Stomach smooth muscle (tissue), 2 donors: ENCODE results near the gene BTBD6.

Experiments
- H3K27ac ChIP-seq: one replicate; pipeline ENCODE4 v1.7.0; 2013; ENCODE audit warnings: mild to moderate bottlenecking, low read length, inconsistent platforms
- H3K27me3 ChIP-seq, 2 donors: one replicate each; pipeline ENCODE4 v1.7.0; 2013; ENCODE audit warnings: low read length in 2 of 2; ENCODE audit not compliant: insufficient read depth in 2 of 2, control insufficient read depth in 1 of 2
- H3K36me3 ChIP-seq, 2 donors: one replicate each; pipeline ENCODE4 v1.7.0; 2013; ENCODE audit warnings: low read length in 2 of 2; ENCODE audit not compliant: control insufficient read depth in 2 of 2, insufficient read depth in 2 of 2
- H3K4me1 ChIP-seq: one replicate; pipeline ENCODE4 v1.7.0; 2013; ENCODE audit warnings: low read length; ENCODE audit not compliant: control insufficient read depth, insufficient read depth
- H3K4me3 ChIP-seq, 2 donors: one replicate each; pipeline ENCODE4 v1.7.0; 2013; ENCODE audit warnings: low read length in 2 of 2
- H3K9ac ChIP-seq, 2 donors: one replicate each; pipeline ENCODE4 v1.7.0; 2013; ENCODE audit warnings: low read length in 2 of 2, mild to moderate bottlenecking in 1 of 2
- H3K9me3 ChIP-seq, 2 donors: one replicate each; pipeline ENCODE4 v1.7.0; 2013; ENCODE audit warnings: low read length in 2 of 2; ENCODE audit not compliant: control insufficient read depth in 2 of 2
- donor health status: healthy.
- donor health status: Pancreatic carcinoma.

The BTBD6 gene

DNA sequence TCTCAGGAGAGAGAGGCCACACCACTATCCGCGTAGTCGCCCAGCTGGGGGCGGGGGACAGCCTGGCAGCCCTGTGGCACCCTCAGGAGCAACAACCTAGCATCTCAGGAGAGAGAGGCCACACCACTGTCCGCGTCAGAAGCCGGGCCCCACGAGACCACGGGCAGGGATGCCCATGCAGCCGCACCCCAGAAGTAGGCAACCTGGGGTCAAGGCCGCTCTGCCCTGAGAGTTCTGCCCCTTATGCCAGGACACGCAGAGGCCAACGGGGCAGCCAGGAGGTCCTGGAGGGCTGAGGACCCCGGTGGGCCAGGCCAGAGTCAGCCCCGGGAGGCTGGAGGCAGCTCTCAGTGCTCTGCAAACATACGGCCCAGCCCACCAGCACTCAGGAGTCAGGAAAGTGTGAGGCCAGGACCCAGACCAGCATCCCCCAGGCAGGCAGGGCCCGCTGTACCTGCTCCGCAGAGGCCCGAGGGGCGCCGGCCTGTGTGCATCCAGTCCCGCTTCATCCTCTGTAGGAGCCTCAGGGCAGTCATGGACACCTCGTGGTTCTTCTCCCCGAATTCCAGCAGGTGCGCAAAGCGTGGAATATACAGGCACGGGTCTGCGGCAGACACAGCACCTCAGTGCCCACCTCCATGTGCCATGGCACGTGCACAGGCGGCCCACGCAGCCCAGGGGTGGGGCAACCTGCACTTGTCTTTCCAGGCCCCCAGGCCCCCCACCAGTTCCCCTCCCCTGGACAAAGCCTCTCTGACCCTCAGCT lies 7.3 kb upstream of the BTBD6 start:
- Histone ChIP-seq H3K36me3 (peaks cover 0 to 3% of the 10 kb centered on the region in 2 donors), H3K4me3 (no peak overlapping the region), H3K9ac (no peak overlapping the region), H3K4me1 (no peaks in the 10 kb centered on the region), H3K27ac (no peak overlapping the region), H3K9me3 (no peaks in the 10 kb centered on the region), H3K27me3 (no peaks in the 10 kb centered on the region)

DNA sequence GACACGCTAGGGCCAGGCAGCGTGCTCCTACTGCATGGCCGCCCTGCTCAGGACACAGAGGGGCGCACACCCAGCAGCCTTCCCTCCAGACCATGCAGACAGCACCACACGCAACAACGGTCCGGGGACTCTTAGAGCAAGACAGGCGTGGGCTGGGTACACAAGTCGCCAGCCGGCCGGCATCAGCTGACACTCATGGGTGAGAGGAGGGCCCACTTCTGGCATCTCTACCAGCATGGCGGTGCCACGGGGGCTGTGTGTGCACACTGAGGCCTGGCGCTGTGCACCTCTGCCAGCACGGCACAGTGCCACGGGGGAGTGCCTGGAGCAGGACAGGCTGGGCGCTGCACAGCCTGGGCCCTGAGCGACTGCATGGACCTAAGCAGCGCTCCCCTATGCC lies 6.7 kb upstream of the BTBD6 start:
- Histone ChIP-seq H3K27ac (no peak overlapping the region), H3K9me3 (no peaks in the 10 kb centered on the region), H3K4me3 (no peak overlapping the region), H3K4me1 (no peaks in the 10 kb centered on the region), H3K9ac (no peak overlapping the region), H3K27me3 (no peaks in the 10 kb centered on the region), H3K36me3 (peaks cover 0 to 3% of the 10 kb centered on the region in 2 donors)

DNA sequence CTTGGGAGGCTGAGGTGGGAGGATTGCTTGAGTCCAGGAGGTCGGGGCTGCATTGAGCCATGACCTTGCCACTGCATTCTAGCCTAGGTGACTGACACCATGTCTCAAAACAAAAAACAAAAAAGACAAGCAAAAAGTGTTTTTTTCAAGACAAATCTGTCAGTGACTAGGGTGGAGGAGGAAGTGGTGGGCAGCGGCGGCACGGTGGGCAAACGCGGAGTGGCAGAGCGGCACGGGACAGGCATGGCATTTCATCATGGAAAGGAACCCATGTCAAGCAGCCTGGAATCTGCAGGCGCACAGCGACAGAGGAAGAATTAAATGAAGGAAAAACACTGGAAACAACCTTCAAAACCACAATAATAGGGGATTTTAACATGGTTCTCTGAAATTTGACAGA lies 4.0 kb upstream of the BTBD6 start:
- no peaks in the 10 kb centered on the region for H3K9me3 ChIP-seq
- peaks cover 13% of the 10 kb centered on the region for H3K4me1 ChIP-seq
- no peak overlapping the region for H3K9ac ChIP-seq
- H3K27ac ChIP-seq: no peak overlapping the region
- peaks cover 0 to 3% of the 10 kb centered on the region in 2 donors for H3K36me3 ChIP-seq
- H3K27me3 ChIP-seq: no peaks in the 10 kb centered on the region
- H3K4me3 ChIP-seq: no peak overlapping the region

DNA sequence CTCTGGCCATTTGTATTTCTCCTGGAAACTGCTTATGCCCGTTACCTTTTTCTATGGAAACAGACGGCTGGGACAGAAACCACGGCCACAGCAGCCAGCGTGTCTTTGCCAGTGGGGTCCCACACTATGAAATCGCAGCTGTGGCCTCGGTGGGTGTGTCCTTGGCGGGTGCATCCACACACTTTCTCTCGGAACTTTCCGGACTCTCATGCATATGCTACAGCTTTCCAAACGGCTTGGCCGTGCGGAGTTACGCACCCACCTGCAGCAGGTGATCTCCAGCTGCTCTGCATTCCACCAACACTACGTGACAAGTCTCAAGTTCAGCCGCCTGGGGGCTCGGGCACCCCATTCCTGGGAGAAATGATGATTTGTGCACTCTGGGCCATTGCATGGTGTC lies 1.3 kb upstream of the BTBD6 start:
- H3K27ac ChIP-seq: no peak overlapping the region
- no peak overlapping the region for H3K4me3 ChIP-seq
- no peaks in the 10 kb centered on the region for H3K9me3 ChIP-seq
- H3K4me1 ChIP-seq: peaks cover 24% of the 10 kb centered on the region
- H3K9ac ChIP-seq: no peak overlapping the region
- peaks cover 11 to 16% of the 10 kb centered on the region in 2 donors for H3K36me3 ChIP-seq
- H3K27me3 ChIP-seq: no peaks in the 10 kb centered on the region

DNA sequence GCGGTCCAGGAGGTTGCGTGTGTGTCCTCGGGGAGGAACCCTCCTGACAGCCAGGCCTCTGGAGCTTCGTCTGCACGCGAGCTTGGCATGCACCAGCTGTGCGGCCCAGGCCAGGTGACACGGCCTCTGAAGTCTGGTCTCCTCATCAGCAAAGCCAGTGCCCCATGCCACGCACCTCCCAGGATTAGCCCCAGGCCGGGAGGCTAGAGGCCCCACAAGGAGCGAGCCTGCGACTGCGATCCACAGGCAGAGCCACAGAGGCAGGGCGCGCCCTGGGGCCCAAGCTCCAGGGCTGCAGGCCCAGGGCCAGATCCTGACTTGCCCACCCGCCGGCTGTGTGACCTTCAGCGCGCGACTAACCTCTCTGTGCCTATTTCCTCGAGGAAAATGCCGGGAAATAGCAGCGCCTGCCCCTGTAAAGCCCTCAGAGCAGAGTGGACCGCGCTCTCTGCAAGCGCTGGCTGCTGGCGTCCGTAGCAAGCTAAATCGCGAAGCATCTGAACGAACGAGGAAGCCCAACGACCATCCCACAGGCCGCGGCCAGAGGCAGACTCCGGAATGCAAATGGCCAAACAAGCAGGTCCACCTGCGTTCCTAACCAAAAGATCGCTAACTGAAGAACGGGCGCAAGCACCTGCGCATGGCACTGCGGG lies 492 bp upstream of the BTBD6 start:
- Histone ChIP-seq H3K4me3 (peak overlapping the region; percentile 81 to 83), H3K36me3 (peaks cover 14 to 19% of the 10 kb centered on the region in 2 donors), H3K9me3 (no peaks in the 10 kb centered on the region), H3K27ac (peak overlapping the region; percentile 67), H3K4me1 (peaks cover 24% of the 10 kb centered on the region), H3K27me3 (no peaks in the 10 kb centered on the region), H3K9ac (peak overlapping the region; percentile 47 to 55)

DNA sequence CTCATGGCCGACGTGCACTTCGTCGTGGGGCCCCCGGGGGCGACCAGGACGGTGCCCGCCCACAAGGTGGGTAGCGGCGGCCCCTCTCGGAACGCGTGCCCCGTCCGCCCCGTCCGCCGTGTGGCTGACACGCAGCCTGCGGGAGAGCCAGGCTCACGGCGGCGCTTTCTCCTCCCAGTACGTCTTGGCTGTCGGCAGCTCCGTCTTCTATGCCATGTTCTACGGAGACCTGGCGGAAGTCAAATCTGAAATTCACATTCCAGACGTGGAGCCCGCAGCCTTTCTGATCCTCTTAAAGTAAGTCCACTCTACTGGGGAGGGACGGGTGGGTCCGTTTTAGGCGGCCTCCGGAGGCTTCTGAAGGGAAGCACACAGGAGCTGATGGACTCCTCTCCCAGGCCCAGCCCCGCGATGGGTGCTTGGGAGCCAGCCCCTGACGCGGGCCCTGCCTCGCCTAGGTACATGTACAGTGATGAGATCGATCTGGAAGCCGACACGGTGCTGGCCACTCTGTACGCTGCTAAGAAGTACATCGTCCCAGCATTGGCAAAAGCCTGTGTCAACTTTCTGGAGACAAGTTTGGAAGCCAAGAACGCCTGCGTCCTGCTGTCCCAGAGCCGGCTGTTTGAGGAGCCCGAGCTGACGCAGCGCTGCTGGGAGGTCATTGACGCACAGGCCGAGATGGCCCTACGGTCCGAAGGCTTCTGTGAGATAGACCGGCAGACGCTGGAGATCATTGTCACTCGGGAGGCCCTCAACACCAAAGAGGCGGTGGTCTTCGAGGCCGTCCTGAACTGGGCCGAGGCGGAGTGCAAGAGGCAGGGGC lies 1.1 kb downstream of the BTBD6 start:
- Histone ChIP-seq H3K4me1 (peaks cover 24% of the 10 kb centered on the region), H3K36me3 (peaks cover 14 to 26% of the 10 kb centered on the region in 2 donors), H3K9ac (peak overlapping the region in 1 of 2 donors; percentile 33), H3K9me3 (no peaks in the 10 kb centered on the region), H3K4me3 (peak overlapping the region; percentile 51 to 72), H3K27ac (peak overlapping the region; percentile 53), H3K27me3 (no peaks in the 10 kb centered on the region)

DNA sequence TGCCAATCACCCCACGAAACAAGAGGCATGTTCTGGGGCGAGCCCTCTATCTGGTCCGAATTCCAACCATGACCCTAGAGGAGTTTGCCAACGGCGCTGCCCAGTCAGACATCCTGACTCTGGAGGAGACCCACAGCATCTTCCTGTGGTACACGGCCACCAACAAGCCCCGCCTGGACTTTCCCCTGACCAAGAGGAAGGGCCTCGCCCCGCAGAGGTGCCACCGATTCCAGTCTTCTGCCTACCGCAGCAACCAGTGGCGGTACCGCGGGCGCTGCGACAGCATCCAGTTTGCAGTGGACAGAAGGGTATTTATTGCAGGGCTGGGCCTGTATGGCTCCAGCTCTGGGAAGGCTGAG lies 1.7 kb downstream of the BTBD6 start:
- Histone ChIP-seq H3K4me3 (no peak overlapping the region), H3K9ac (no peak overlapping the region), H3K27ac (no peak overlapping the region), H3K27me3 (no peaks in the 10 kb centered on the region), H3K9me3 (no peaks in the 10 kb centered on the region), H3K36me3 (peaks cover 14 to 26% of the 10 kb centered on the region in 2 donors), H3K4me1 (peaks cover 24% of the 10 kb centered on the region)

DNA sequence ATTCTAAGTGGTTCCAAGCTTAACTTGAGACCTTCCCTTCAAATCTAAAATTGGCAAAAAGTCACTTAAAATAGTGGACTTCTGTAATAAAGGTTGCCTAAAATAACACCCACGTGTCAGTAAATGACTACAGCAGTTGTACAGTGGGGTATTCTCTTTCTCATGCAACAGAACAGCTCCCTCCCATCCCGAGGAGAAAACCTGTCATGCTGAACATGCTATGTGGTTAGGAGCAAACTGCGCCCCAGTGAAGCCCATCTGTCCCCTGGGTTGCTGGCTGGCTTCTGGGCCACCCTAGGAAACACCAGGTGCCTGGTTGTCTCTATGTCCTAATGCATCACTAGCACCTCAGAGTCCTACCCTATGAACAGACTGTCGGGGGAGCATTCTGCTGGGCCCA lies 2.7 kb downstream of the BTBD6 start:
- H3K27me3 ChIP-seq: no peaks in the 10 kb centered on the region
- H3K9ac ChIP-seq: no peak overlapping the region
- peaks cover 24% of the 10 kb centered on the region for H3K4me1 ChIP-seq
- H3K27ac ChIP-seq: no peak overlapping the region
- no peak overlapping the region for H3K4me3 ChIP-seq
- peaks cover 14 to 26% of the 10 kb centered on the region in 2 donors for H3K36me3 ChIP-seq
- no peaks in the 10 kb centered on the region for H3K9me3 ChIP-seq

DNA sequence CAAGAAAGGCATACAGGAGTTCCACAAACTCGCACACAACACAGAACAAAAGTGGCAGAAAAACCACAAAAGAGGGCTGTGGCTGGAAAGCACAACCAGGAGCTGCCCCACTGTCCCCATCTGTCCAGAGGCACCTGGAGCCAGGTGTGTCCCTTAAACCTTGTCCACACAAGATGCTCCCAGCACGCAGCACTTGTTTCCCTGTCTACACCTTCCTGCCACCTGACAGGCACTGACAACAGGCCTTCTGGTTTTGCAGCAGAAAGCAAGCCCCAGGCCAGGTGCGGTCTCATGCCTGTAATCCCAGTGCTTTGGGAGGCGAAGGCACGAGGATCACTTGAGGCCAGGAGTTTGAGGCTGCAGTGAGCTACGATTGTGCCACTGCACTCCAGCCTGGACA lies 3.6 kb downstream of the BTBD6 start:
- H3K27me3 ChIP-seq: no peaks in the 10 kb centered on the region
- no peaks in the 10 kb centered on the region for H3K9me3 ChIP-seq
- no peak overlapping the region for H3K4me3 ChIP-seq
- peaks cover 16 to 28% of the 10 kb centered on the region in 2 donors for H3K36me3 ChIP-seq
- no peak overlapping the region for H3K27ac ChIP-seq
- no peak overlapping the region for H3K9ac ChIP-seq
- peaks cover 24% of the 10 kb centered on the region for H3K4me1 ChIP-seq

DNA sequence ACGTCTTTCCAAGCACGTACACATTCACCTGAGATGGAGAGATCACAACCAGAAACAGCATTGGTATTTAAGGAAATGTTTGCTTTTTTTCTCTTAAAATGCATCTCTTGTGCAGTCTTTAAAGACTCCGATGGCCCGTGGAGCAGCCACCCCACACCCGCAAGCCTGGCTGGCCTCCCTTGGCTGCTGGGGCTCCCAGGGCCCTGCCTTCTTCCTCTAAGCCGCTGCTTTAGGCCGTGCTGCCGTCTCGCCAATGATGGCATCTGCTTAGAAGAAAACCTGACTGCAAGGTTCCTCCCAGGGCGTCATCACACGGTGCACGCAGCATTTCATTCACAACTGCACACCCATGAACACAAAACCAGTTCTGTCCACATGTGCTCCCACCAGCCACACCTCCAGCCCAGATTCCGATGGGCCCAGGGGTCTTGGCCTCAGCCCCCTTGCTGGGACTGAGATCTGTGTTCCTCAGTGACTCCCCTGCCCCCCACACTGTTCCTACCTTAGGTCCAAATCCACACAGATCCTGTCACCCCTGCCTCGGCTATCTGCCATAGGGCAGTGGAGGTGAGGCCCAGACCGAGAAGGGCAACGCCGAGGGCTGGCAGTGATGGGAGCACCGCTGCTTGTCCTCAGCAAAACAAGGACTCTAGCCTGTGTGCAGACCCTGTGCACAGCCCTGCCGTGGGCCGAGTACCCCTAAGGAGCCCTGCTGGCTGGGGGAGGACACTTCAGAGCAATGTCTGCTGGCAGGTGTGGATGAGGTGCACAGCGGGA lies 4.4 kb downstream of the BTBD6 start:
- H3K4me3 ChIP-seq: no peak overlapping the region
- H3K27ac ChIP-seq: no peak overlapping the region
- peaks cover 16 to 28% of the 10 kb centered on the region in 2 donors for H3K36me3 ChIP-seq
- H3K9me3 ChIP-seq: no peaks in the 10 kb centered on the region
- no peaks in the 10 kb centered on the region for H3K27me3 ChIP-seq
- H3K4me1 ChIP-seq: peaks cover 20% of the 10 kb centered on the region
- no peak overlapping the region for H3K9ac ChIP-seq
